IMR-90 (cell line): ENCODE results near the gene SMIM14. TPM values are rescaled to one million over a fixed set of nuclear protein-coding genes. Genes with fewer than 3 reads are reported as not detected.
A peak's percentile ranks its signal among the peaks of the same experiment; 100 is the strongest.

ENCODE experiments used
- ATAC-seq: fragments of 200-7000 bp; cut with Tn5 transposase; 2 replicates; pipeline ENCODE4 v1.9.1; 2020; ENCODE audit warnings: low read depth, mild to moderate bottlenecking, moderate library complexity
- BruUV-seq: library from RNA; stranded (reverse); fragments of 400-500 nt; replicated peaks from 2 replicates; lab custom pipeline; 2021; lab: Mats Ljungman, UMichigan
- CTCF ChIA-PET: fragments of 300-600 bp; formaldehyde crosslinking; extraction: SDS; loops from one replicate; lab custom pipeline; 2021; ENCODE audit warnings: antibody characterized with exemption; lab: Yijun Ruan, JAX
- POLR2A ChIA-PET: fragments of 300-600 bp; sonication (Branson Sonifier 250); formaldehyde crosslinking; loops from one replicate; lab custom pipeline; 2022; ENCODE audit warnings: antibody characterized with exemption; ENCODE audit not compliant: unreplicated experiment; lab: Charles Lee
- DNase-seq: peaks from one replicate; pipeline ENCODE4 v3.0.0; 2013
- H2AFZ ChIP-seq: replicated peaks from 2 replicates; pipeline ENCODE3; 2013; ENCODE audit warnings: low read length, mild to moderate bottlenecking; ENCODE audit not compliant: poor library complexity
- H2AK5ac ChIP-seq: 2 replicates; pipeline ENCODE4 v1.6.1; 2013; ENCODE audit warnings: low read depth, low read length, inconsistent platforms
- H2AK9ac ChIP-seq: replicated peaks from 2 replicates; pipeline ENCODE3; 2013; ENCODE audit warnings: mild to moderate bottlenecking, low read depth, low read length, moderate library complexity; ENCODE audit not compliant: poor library complexity
- H2BK120ac ChIP-seq: 2 replicates; pipeline ENCODE4 v1.6.1; 2013; ENCODE audit warnings: low read depth, low read length, inconsistent platforms
- H2BK15ac ChIP-seq: 3 replicates; pipeline ENCODE4 v1.6.1; 2013; ENCODE audit warnings: low read depth, low read length, inconsistent platforms
- H2BK20ac ChIP-seq: 2 replicates; pipeline ENCODE4 v1.6.1; 2013; ENCODE audit warnings: low read depth, mild to moderate bottlenecking, inconsistent platforms, low read length, moderate library complexity
- H2BK5ac ChIP-seq: 2 replicates; pipeline ENCODE4 v1.6.1; 2013; ENCODE audit warnings: mild to moderate bottlenecking, low read depth, low read length, inconsistent platforms; ENCODE audit not compliant: poor library complexity, severe bottlenecking
- H3K14ac ChIP-seq: replicated peaks from 2 replicates; pipeline ENCODE4 v1.6.1; 2013; ENCODE audit warnings: low read depth, low read length, inconsistent platforms
- H3K18ac ChIP-seq: 2 replicates; pipeline ENCODE4 v1.6.1; 2013; ENCODE audit warnings: low read depth, low read length, control low read depth
- H3K23ac ChIP-seq: 2 replicates; pipeline ENCODE4 v1.6.1; 2013; ENCODE audit warnings: low read depth, low read length, inconsistent platforms
- H3K27ac ChIP-seq: 2 replicates; pipeline ENCODE4 v1.5.1; 2013; ENCODE audit warnings: mild to moderate bottlenecking, control low read depth, low read length; ENCODE audit not compliant: insufficient read depth
- H3K27me3 ChIP-seq: 2 replicates; pipeline ENCODE4 v1.6.1; 2013; ENCODE audit warnings: low read length; ENCODE audit not compliant: control insufficient read depth, insufficient read depth
- H3K36me3 ChIP-seq: 2 replicates; pipeline ENCODE4 v1.6.1; 2013; ENCODE audit warnings: low read length, mixed read lengths; ENCODE audit not compliant: control insufficient read depth, insufficient read depth
- H3K4ac ChIP-seq: 2 replicates; pipeline ENCODE4 v1.6.1; 2013; ENCODE audit warnings: low read depth, low read length, inconsistent platforms
- H3K4me1 ChIP-seq: 2 replicates; pipeline ENCODE4 v1.6.1; 2013; ENCODE audit warnings: low read length, mixed read lengths; ENCODE audit not compliant: control insufficient read depth, insufficient read depth
- H3K4me2 ChIP-seq: 2 replicates; pipeline ENCODE4 v1.6.1; 2013; ENCODE audit warnings: low read depth, mild to moderate bottlenecking, control low read depth, low read length, moderate library complexity
- H3K4me3 ChIP-seq: 2 replicates; pipeline ENCODE4 v1.5.1; 2013; ENCODE audit warnings: low read depth, mild to moderate bottlenecking, control low read depth, low read length, moderate library complexity; ENCODE audit not compliant: insufficient read depth
- H3K56ac ChIP-seq: 2 replicates; pipeline ENCODE4 v1.6.1; 2013; ENCODE audit warnings: low read length, inconsistent platforms; ENCODE audit not compliant: insufficient read depth; ENCODE audit errors: extremely low read depth
- H3K79me1 ChIP-seq, 2 experiments: 2 replicates each; pipeline ENCODE4 v1.6.1; 2013; ENCODE audit warnings: low read length in 2 of 2, inconsistent platforms in 1 of 2, low read depth in 1 of 2
- H3K9ac ChIP-seq: 2 replicates; pipeline ENCODE4 v1.6.1; 2013; ENCODE audit warnings: low read depth, low read length, control low read depth
- H3K9me1 ChIP-seq: 2 replicates; pipeline ENCODE4 v1.6.1; 2013; ENCODE audit warnings: low read length, inconsistent platforms; ENCODE audit not compliant: insufficient read depth
- H3K9me3 ChIP-seq: 2 replicates; pipeline ENCODE4 v1.6.1; 2013; ENCODE audit warnings: low read length; ENCODE audit not compliant: control insufficient read depth, insufficient read depth
- H4K20me1 ChIP-seq: 2 replicates; pipeline ENCODE4 v1.6.1; 2013; ENCODE audit warnings: low read length, inconsistent platforms; ENCODE audit not compliant: insufficient read depth
- H4K5ac ChIP-seq: 2 replicates; pipeline ENCODE4 v1.6.1; 2013; ENCODE audit warnings: mild to moderate bottlenecking, low read depth, low read length, control low read depth
- H4K8ac ChIP-seq, 2 experiments: 2 replicates each; pipeline ENCODE4 v1.6.1; 2013; ENCODE audit warnings: low read depth in 2 of 2, low read length in 2 of 2, control low read depth in 1 of 2, inconsistent platforms in 1 of 2
- H4K91ac ChIP-seq: 2 replicates; pipeline ENCODE4 v1.6.1; 2013; ENCODE audit warnings: low read depth, low read length, inconsistent platforms; ENCODE audit not compliant: insufficient read depth
- BHLHE40 ChIP-seq: fragments of 150-350 bp; IDR thresholded peaks from 2 replicates; pipeline ENCODE4 v1.6.1; 2016; ENCODE audit warnings: mild to moderate bottlenecking, low read depth, low read length
- CEBPB ChIP-seq: IDR thresholded peaks from 2 replicates; pipeline ENCODE4 v1.6.1; 2012; ENCODE audit warnings: low read depth, low read length, improper control_type of control experiment
- CHD1 ChIP-seq: IDR thresholded peaks from 2 replicates; pipeline ENCODE4 v1.6.1; 2012; ENCODE audit warnings: low read depth, low read length, improper control_type of control experiment
- MAZ ChIP-seq: IDR thresholded peaks from 2 replicates; pipeline ENCODE4 v1.6.1; 2012; ENCODE audit warnings: low read depth, mild to moderate bottlenecking, low read length, improper control_type of control experiment, moderate library complexity, borderline replicate concordance
- RFX5 ChIP-seq: IDR thresholded peaks from 2 replicates; pipeline ENCODE4 v1.8.0; 2012; ENCODE audit warnings: low read depth, mild to moderate bottlenecking, low read length, moderate library complexity
- USF2 ChIP-seq: fragments of 150-350 bp; IDR thresholded peaks from 2 replicates; pipeline ENCODE4 v1.6.1; 2017; ENCODE audit warnings: mild to moderate bottlenecking, antibody characterized with exemption, low read length, low read depth
- WGBS, 2 experiments: methylation state at CpG; one replicate each; pipeline versions ENCODE4 v1.1.5 to v1.1.7; 2013; ENCODE audit warnings: missing lambda C conversion rate in 2 of 2; ENCODE audit not compliant: insufficient read length in 1 of 2; ENCODE audit errors: extremely low coverage in 2 of 2; 5-methylcytosine and 5-hydroxymethylcytosine counted together
- dilution Hi-C: fragments of 300-500 bp; cut with HindIII; formaldehyde crosslinking; loops from one replicate; pipeline ENCODE4 v1.14.3; 2018; ENCODE audit warnings: low sequenced_read_pairs; ENCODE audit not compliant: unreplicated experiment
- in situ Hi-C: fragments of 300-500 bp; cut with MboI; formaldehyde crosslinking; loops from 3 replicates; pipeline ENCODE4 v1.14.3; 2019; ENCODE audit warnings: low sequenced_read_pairs, inconsistent platforms, mixed read lengths
- intact Hi-C: fragments of 100-400 bp; cut with micrococcal nuclease; formaldehyde crosslinking; loops from 2 replicates; pipeline ENCODE4 v1.10.0; 2022
- polyA plus RNA-seq, 3 experiments: library from polyadenylated mRNA; depleted of rRNA; stranded (reverse); fragments of >200 nt; gene quantifications; 2 replicates each; pipeline ENCODE4 v1.2.3, GENCODE V29; 2012; ENCODE audit warnings: low replicate concordance in 1 of 3
- total RNA-seq: library from RNA; depleted of rRNA; stranded (reverse); fragments of >200 nt; gene quantifications from 2 replicates; pipeline ENCODE4 v1.2.3, GENCODE V29; 2012

SMIM14 gene
- total and polyA plus RNA-seq, 2 of the 4 experiments (the other 2 are of a cell fraction): 15.6 to 20.9 TPM

- no TSS peak for BruUV-seq
- Histone ChIP-seq H4K20me1 (no peaks in the 10 kb centered on the region), H3K4ac (no peak overlapping the region), H3K18ac (no peak overlapping the region), H3K9me1 (no peaks in the 10 kb centered on the region), H2BK120ac (no peak overlapping the region), H4K8ac (no peak overlapping the region), H3K23ac (no peak overlapping the region), H3K27me3 (no peaks in the 10 kb centered on the region), H3K56ac (no peak overlapping the region), H2AK5ac (no peak overlapping the region), H3K4me1 (no peaks in the 10 kb centered on the region; the same call in 1 of the 2 replicates), H2BK20ac (no peak overlapping the region), H3K27ac (no peak overlapping the region), H2AK9ac (no peak overlapping the region), H3K79me1 (no peaks in the 10 kb centered on the region), H4K5ac (no peak overlapping the region), H2BK5ac (no peak overlapping the region), H3K4me2 (0 out of 2 replicates have a peak overlapping the region, but pooled peaks have one; percentile 60), H4K91ac (no peak overlapping the region), H3K14ac (no peak overlapping the region), H3K9me3 (no peaks in the 10 kb centered on the region), H2BK15ac (no peak overlapping the region), H3K36me3 (no peaks in the 10 kb centered on the region), H3K4me3 (no peak overlapping the region), H3K9ac (no peak overlapping the region), H2AFZ (no peak overlapping the region)
- CTCF ChIA-PET: no interaction called here
- ATAC-seq (peak; percentile 49), DNase-seq (peak; percentile 10)
- intact Hi-C loops: no loop called here
- WGBS, 2 experiments: no CpG with 5 or more reads among the region's 3 CpGs
- dilution Hi-C loops: no loop called here
- TF ChIP-seq CEBPB: no peak
- no peak for TF ChIP-seq RFX5
- TF ChIP-seq MAZ: no peak
- TF ChIP-seq CHD1: no peak
- TF ChIP-seq USF2: no peak
- no peak for TF ChIP-seq BHLHE40
- POLR2A ChIA-PET: interaction anchor here (0.7 kb wide), 1 partner anchor 10 kb away, joined by 3 read pairs; no protein-coding TSS in a partner anchor
- in situ Hi-C loops: no loop called here
Measured at GRCh38 chr4:39655876-39656275, 17.2 kb upstream of the SMIM14 start.
